IMR-90 (cell line): ENCODE measurements around the gene TRIM47. TPM values are rescaled to one million over a fixed set of nuclear protein-coding genes. Genes with fewer than 3 reads are reported as not detected.

Source experiments
- ATAC-seq: fragments of 200-7000 bp; cut with Tn5 transposase; 2 replicates; pipeline ENCODE4 v1.9.1; 2020; ENCODE audit warnings: low read depth, mild to moderate bottlenecking, moderate library complexity
- BruUV-seq: library from RNA; stranded (reverse); fragments of 400-500 nt; replicated peaks from 2 replicates; lab custom pipeline; 2021; lab: Mats Ljungman, UMichigan
- CTCF ChIA-PET: fragments of 300-600 bp; formaldehyde crosslinking; extraction: SDS; loops from one replicate; lab custom pipeline; 2021; ENCODE audit warnings: antibody characterized with exemption; lab: Yijun Ruan, JAX
- POLR2A ChIA-PET: fragments of 300-600 bp; sonication (Branson Sonifier 250); formaldehyde crosslinking; loops from one replicate; lab custom pipeline; 2022; ENCODE audit warnings: antibody characterized with exemption; ENCODE audit not compliant: unreplicated experiment; lab: Charles Lee
- DNase-seq: peaks from one replicate; pipeline ENCODE4 v3.0.0; 2013
- H2AFZ ChIP-seq: replicated peaks from 2 replicates; pipeline ENCODE3; 2013; ENCODE audit warnings: low read length, mild to moderate bottlenecking; ENCODE audit not compliant: poor library complexity
- H2AK5ac ChIP-seq: 2 replicates; pipeline ENCODE4 v1.6.1; 2013; ENCODE audit warnings: low read depth, low read length, inconsistent platforms
- H2AK9ac ChIP-seq: replicated peaks from 2 replicates; pipeline ENCODE3; 2013; ENCODE audit warnings: mild to moderate bottlenecking, low read depth, low read length, moderate library complexity; ENCODE audit not compliant: poor library complexity
- H2BK120ac ChIP-seq: 2 replicates; pipeline ENCODE4 v1.6.1; 2013; ENCODE audit warnings: low read depth, low read length, inconsistent platforms
- H2BK15ac ChIP-seq: 3 replicates; pipeline ENCODE4 v1.6.1; 2013; ENCODE audit warnings: low read depth, low read length, inconsistent platforms
- H2BK20ac ChIP-seq: 2 replicates; pipeline ENCODE4 v1.6.1; 2013; ENCODE audit warnings: low read depth, mild to moderate bottlenecking, inconsistent platforms, low read length, moderate library complexity
- H2BK5ac ChIP-seq: 2 replicates; pipeline ENCODE4 v1.6.1; 2013; ENCODE audit warnings: mild to moderate bottlenecking, low read depth, low read length, inconsistent platforms; ENCODE audit not compliant: poor library complexity, severe bottlenecking
- H3K14ac ChIP-seq: replicated peaks from 2 replicates; pipeline ENCODE4 v1.6.1; 2013; ENCODE audit warnings: low read depth, low read length, inconsistent platforms
- H3K18ac ChIP-seq: 2 replicates; pipeline ENCODE4 v1.6.1; 2013; ENCODE audit warnings: low read depth, low read length, control low read depth
- H3K23ac ChIP-seq: 2 replicates; pipeline ENCODE4 v1.6.1; 2013; ENCODE audit warnings: low read depth, low read length, inconsistent platforms
- H3K27ac ChIP-seq: 2 replicates; pipeline ENCODE4 v1.5.1; 2013; ENCODE audit warnings: mild to moderate bottlenecking, control low read depth, low read length; ENCODE audit not compliant: insufficient read depth
- H3K27me3 ChIP-seq: 2 replicates; pipeline ENCODE4 v1.6.1; 2013; ENCODE audit warnings: low read length; ENCODE audit not compliant: control insufficient read depth, insufficient read depth
- H3K36me3 ChIP-seq: 2 replicates; pipeline ENCODE4 v1.6.1; 2013; ENCODE audit warnings: low read length, mixed read lengths; ENCODE audit not compliant: control insufficient read depth, insufficient read depth
- H3K4ac ChIP-seq: 2 replicates; pipeline ENCODE4 v1.6.1; 2013; ENCODE audit warnings: low read depth, low read length, inconsistent platforms
- H3K4me1 ChIP-seq: 2 replicates; pipeline ENCODE4 v1.6.1; 2013; ENCODE audit warnings: low read length, mixed read lengths; ENCODE audit not compliant: control insufficient read depth, insufficient read depth
- H3K4me2 ChIP-seq: 2 replicates; pipeline ENCODE4 v1.6.1; 2013; ENCODE audit warnings: low read depth, mild to moderate bottlenecking, control low read depth, low read length, moderate library complexity
- H3K4me3 ChIP-seq: 2 replicates; pipeline ENCODE4 v1.5.1; 2013; ENCODE audit warnings: low read depth, mild to moderate bottlenecking, control low read depth, low read length, moderate library complexity; ENCODE audit not compliant: insufficient read depth
- H3K56ac ChIP-seq: 2 replicates; pipeline ENCODE4 v1.6.1; 2013; ENCODE audit warnings: low read length, inconsistent platforms; ENCODE audit not compliant: insufficient read depth; ENCODE audit errors: extremely low read depth
- H3K79me1 ChIP-seq, 2 experiments: 2 replicates each; pipeline ENCODE4 v1.6.1; 2013; ENCODE audit warnings: low read length in 2 of 2, inconsistent platforms in 1 of 2, low read depth in 1 of 2
- H3K9ac ChIP-seq: 2 replicates; pipeline ENCODE4 v1.6.1; 2013; ENCODE audit warnings: low read depth, low read length, control low read depth
- H3K9me1 ChIP-seq: 2 replicates; pipeline ENCODE4 v1.6.1; 2013; ENCODE audit warnings: low read length, inconsistent platforms; ENCODE audit not compliant: insufficient read depth
- H3K9me3 ChIP-seq: 2 replicates; pipeline ENCODE4 v1.6.1; 2013; ENCODE audit warnings: low read length; ENCODE audit not compliant: control insufficient read depth, insufficient read depth
- H4K20me1 ChIP-seq: 2 replicates; pipeline ENCODE4 v1.6.1; 2013; ENCODE audit warnings: low read length, inconsistent platforms; ENCODE audit not compliant: insufficient read depth
- H4K5ac ChIP-seq: 2 replicates; pipeline ENCODE4 v1.6.1; 2013; ENCODE audit warnings: mild to moderate bottlenecking, low read depth, low read length, control low read depth
- H4K8ac ChIP-seq, 2 experiments: 2 replicates each; pipeline ENCODE4 v1.6.1; 2013; ENCODE audit warnings: low read depth in 2 of 2, low read length in 2 of 2, control low read depth in 1 of 2, inconsistent platforms in 1 of 2
- H4K91ac ChIP-seq: 2 replicates; pipeline ENCODE4 v1.6.1; 2013; ENCODE audit warnings: low read depth, low read length, inconsistent platforms; ENCODE audit not compliant: insufficient read depth
- BHLHE40 ChIP-seq: fragments of 150-350 bp; IDR thresholded peaks from 2 replicates; pipeline ENCODE4 v1.6.1; 2016; ENCODE audit warnings: mild to moderate bottlenecking, low read depth, low read length
- CEBPB ChIP-seq: IDR thresholded peaks from 2 replicates; pipeline ENCODE4 v1.6.1; 2012; ENCODE audit warnings: low read depth, low read length, improper control_type of control experiment
- CHD1 ChIP-seq: IDR thresholded peaks from 2 replicates; pipeline ENCODE4 v1.6.1; 2012; ENCODE audit warnings: low read depth, low read length, improper control_type of control experiment
- FOS ChIP-seq: fragments of 150-350 bp; IDR thresholded peaks from 2 replicates; pipeline ENCODE4 v1.6.1; 2016; ENCODE audit warnings: low read depth, low read length
- MAFK ChIP-seq: IDR thresholded peaks from 2 replicates; pipeline ENCODE4 v1.6.1; 2012; ENCODE audit warnings: low read depth, low read length, improper control_type of control experiment
- NFE2L2 ChIP-seq: fragments of 150-350 bp; IDR thresholded peaks from 2 replicates; pipeline ENCODE4 v1.6.1; 2016; ENCODE audit warnings: low read depth, mild to moderate bottlenecking, low read length
- POLR2A ChIP-seq: IDR thresholded peaks from 2 replicates; pipeline ENCODE4 v1.6.1; 2012; ENCODE audit warnings: mild to moderate bottlenecking, low read depth, low read length
- RAD21 ChIP-seq: IDR thresholded peaks from 2 replicates; pipeline ENCODE4 v1.6.1; 2012; ENCODE audit warnings: low read length, improper control_type of control experiment
- RCOR1 ChIP-seq: IDR thresholded peaks from 2 replicates; pipeline ENCODE4 v1.6.1; 2012; ENCODE audit warnings: mild to moderate bottlenecking, low read length, improper control_type of control experiment; ENCODE audit not compliant: insufficient replicate concordance
- SMC3 ChIP-seq: fragments of 150-350 bp; IDR thresholded peaks from 2 replicates; pipeline ENCODE4 v1.6.1; 2016; ENCODE audit warnings: low read depth, mild to moderate bottlenecking, antibody characterized with exemption, low read length, moderate library complexity
- USF2 ChIP-seq: fragments of 150-350 bp; IDR thresholded peaks from 2 replicates; pipeline ENCODE4 v1.6.1; 2017; ENCODE audit warnings: mild to moderate bottlenecking, antibody characterized with exemption, low read length, low read depth
- WGBS, 2 experiments: methylation state at CpG; one replicate each; pipeline versions ENCODE4 v1.1.5 to v1.1.7; 2013; ENCODE audit warnings: missing lambda C conversion rate in 2 of 2; ENCODE audit not compliant: insufficient read length in 1 of 2; ENCODE audit errors: extremely low coverage in 2 of 2; 5-methylcytosine and 5-hydroxymethylcytosine counted together
- dilution Hi-C: fragments of 300-500 bp; cut with HindIII; formaldehyde crosslinking; loops from one replicate; pipeline ENCODE4 v1.14.3; 2018; ENCODE audit warnings: low sequenced_read_pairs; ENCODE audit not compliant: unreplicated experiment
- in situ Hi-C: fragments of 300-500 bp; cut with MboI; formaldehyde crosslinking; loops from 3 replicates; pipeline ENCODE4 v1.14.3; 2019; ENCODE audit warnings: low sequenced_read_pairs, inconsistent platforms, mixed read lengths
- intact Hi-C: fragments of 100-400 bp; cut with micrococcal nuclease; formaldehyde crosslinking; loops from 2 replicates; pipeline ENCODE4 v1.10.0; 2022
- polyA plus RNA-seq, 3 experiments: library from polyadenylated mRNA; depleted of rRNA; stranded (reverse); fragments of >200 nt; gene quantifications; 2 replicates each; pipeline ENCODE4 v1.2.3, GENCODE V29; 2012; ENCODE audit warnings: low replicate concordance in 1 of 3
- total RNA-seq: library from RNA; depleted of rRNA; stranded (reverse); fragments of >200 nt; gene quantifications from 2 replicates; pipeline ENCODE4 v1.2.3, GENCODE V29; 2012
- TF ChIP-seq, protein P1 (sequence below): conservative IDR thresholded peaks from 2 replicates; pipeline ENCODE4 v1.5.1; 2012; ENCODE audit warnings: mild to moderate bottlenecking, low read depth, low read length, improper control_type of control experiment

The TRIM47 gene
- total and polyA plus RNA-seq, 2 of the 4 experiments (the other 2 are of a cell fraction): 1.4 to 7.5 TPM

GRCh38 chr17:75856062-75856756, 22.2 kb downstream of the TRIM47 start (continued):
- TF ChIP-seq POLR2A (no peak; the same call in 1 of the 2 replicates), SMC3 (peak; percentile 31)

GRCh38 chr17:75855310-75856061, 22.9 kb downstream of the TRIM47 start, which contains the start of gene WBP2:
WBP2 (minus strand) TSS chr17:75855335; CDS start chr17:75855297, 38 bp downstream.
- H3K79me1 ChIP-seq: peaks cover 6 to 29% of the 10 kb centered on the region in 2 experiments; a peak in 3 of 4 replicates
- peak within 1 kb of the TSS; percentile 82; the same call in 2 of the 3 replicates for H2BK15ac ChIP-seq
- H3K27ac ChIP-seq: peak within 1 kb of the TSS; percentile 70
- no TSS peak for BruUV-seq
- peaks cover 11% of the 10 kb centered on the region for H3K4me1 ChIP-seq
- peak within 1 kb of the TSS; percentile 80 for H3K4ac ChIP-seq
- POLR2A ChIA-PET: interaction anchor here (0.5 to 1.5 kb wide), 8 partner anchors 9 to 333 kb away, joined by 3 to 12 read pairs (median 5); a partner anchor contains a TSS
- DNase-seq (peak; percentile 100), ATAC-seq (peak; percentile 96)
- H4K5ac ChIP-seq: peak within 1 kb of the TSS; percentile 55
- peaks cover 5% of the 10 kb centered on the region; the same call in 1 of the 2 replicates for H4K20me1 ChIP-seq
- H2AK5ac ChIP-seq: peak within 1 kb of the TSS; percentile 46; the same call in 1 of the 2 replicates
- H3K9me1 ChIP-seq: peaks cover 7% of the 10 kb centered on the region
- H2AK9ac ChIP-seq: peak within 1 kb of the TSS; percentile 90
- H3K27me3 ChIP-seq: no peaks in the 10 kb centered on the region
- H2BK120ac ChIP-seq: peak within 1 kb of the TSS; percentile 21
- peak within 1 kb of the TSS; percentile 72 for H3K9ac ChIP-seq
- peak within 1 kb of the TSS; percentile 69 for H3K14ac ChIP-seq
- H4K91ac ChIP-seq: peak within 1 kb of the TSS; percentile 46
- intact Hi-C loops (no loop called here), in situ Hi-C loops (no loop called here), dilution Hi-C loops (no loop called here)
- H3K23ac ChIP-seq: peak within 1 kb of the TSS; percentile 25
- peak within 1 kb of the TSS; percentile 68 for H3K4me3 ChIP-seq
- peak within 1 kb of the TSS; percentile 34; the same call in 1 of the 2 replicates for H3K18ac ChIP-seq
- peak within 1 kb of the TSS; percentile 37; the same call in 1 of the 2 replicates for H3K56ac ChIP-seq
- peak within 1 kb of the TSS; percentile 86 for H3K4me2 ChIP-seq
- 0% methylated on average over 22 of the region's 58 CpGs; no CpG with 5 or more reads in 1 of the 2 experiments for WGBS, 2 experiments
- no peak within 1 kb of the TSS for H2BK20ac ChIP-seq
- peaks cover 10% of the 10 kb centered on the region for H3K36me3 ChIP-seq
- peak within 1 kb of the TSS; percentile 94 for H2AFZ ChIP-seq
- peak within 1 kb of the TSS; percentile 67 for H2BK5ac ChIP-seq
- peak within 1 kb of the TSS; percentile 75 to 77; a peak in 3 of 4 replicates for H4K8ac ChIP-seq
- no peaks in the 10 kb centered on the region for H3K9me3 ChIP-seq
- CTCF ChIA-PET: interaction anchor here (0.7 to 2.1 kb wide), 8 partner anchors 20 to 159 kb away, joined by 3 to 9 read pairs (median 4); partner anchors contain the start of gene TRIM65
- TF ChIP-seq RAD21: no peak; the same call in 1 of the 2 replicates
- TF ChIP-seq CEBPB: peak; percentile 85
- TF ChIP-seq, protein P1, sequence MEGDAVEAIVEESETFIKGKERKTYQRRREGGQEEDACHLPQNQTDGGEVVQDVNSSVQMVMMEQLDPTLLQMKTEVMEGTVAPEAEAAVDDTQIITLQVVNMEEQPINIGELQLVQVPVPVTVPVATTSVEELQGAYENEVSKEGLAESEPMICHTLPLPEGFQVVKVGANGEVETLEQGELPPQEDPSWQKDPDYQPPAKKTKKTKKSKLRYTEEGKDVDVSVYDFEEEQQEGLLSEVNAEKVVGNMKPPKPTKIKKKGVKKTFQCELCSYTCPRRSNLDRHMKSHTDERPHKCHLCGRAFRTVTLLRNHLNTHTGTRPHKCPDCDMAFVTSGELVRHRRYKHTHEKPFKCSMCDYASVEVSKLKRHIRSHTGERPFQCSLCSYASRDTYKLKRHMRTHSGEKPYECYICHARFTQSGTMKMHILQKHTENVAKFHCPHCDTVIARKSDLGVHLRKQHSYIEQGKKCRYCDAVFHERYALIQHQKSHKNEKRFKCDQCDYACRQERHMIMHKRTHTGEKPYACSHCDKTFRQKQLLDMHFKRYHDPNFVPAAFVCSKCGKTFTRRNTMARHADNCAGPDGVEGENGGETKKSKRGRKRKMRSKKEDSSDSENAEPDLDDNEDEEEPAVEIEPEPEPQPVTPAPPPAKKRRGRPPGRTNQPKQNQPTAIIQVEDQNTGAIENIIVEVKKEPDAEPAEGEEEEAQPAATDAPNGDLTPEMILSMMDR: peak; percentile 27; the same call in 1 of the 2 replicates
- TF ChIP-seq MAFK: no peak
- peak; percentile 2 for TF ChIP-seq BHLHE40
- TF ChIP-seq RCOR1: no peak
- no peak for TF ChIP-seq CHD1
- peak; percentile 99 for TF ChIP-seq USF2
- TF ChIP-seq FOS: peak; percentile 40; the same call in 1 of the 2 replicates
- peak; percentile 85 for TF ChIP-seq POLR2A
- no peak for TF ChIP-seq NFE2L2
